IMR-90 (cell line): ENCODE data around the gene TADA1. TPM values are rescaled to one million over a fixed set of nuclear protein-coding genes. Genes with fewer than 3 reads are reported as not detected.

Source experiments
- ATAC-seq: fragments of 200-7000 bp; cut with Tn5 transposase; 2 replicates; pipeline ENCODE4 v1.9.1; 2020; ENCODE audit warnings: low read depth, mild to moderate bottlenecking, moderate library complexity
- BruUV-seq: library from RNA; stranded (reverse); fragments of 400-500 nt; replicated peaks from 2 replicates; lab custom pipeline; 2021; lab: Mats Ljungman, UMichigan
- CTCF ChIA-PET: fragments of 300-600 bp; formaldehyde crosslinking; extraction: SDS; loops from one replicate; lab custom pipeline; 2021; ENCODE audit warnings: antibody characterized with exemption; lab: Yijun Ruan, JAX
- POLR2A ChIA-PET: fragments of 300-600 bp; sonication (Branson Sonifier 250); formaldehyde crosslinking; loops from one replicate; lab custom pipeline; 2022; ENCODE audit warnings: antibody characterized with exemption; ENCODE audit not compliant: unreplicated experiment; lab: Charles Lee
- DNase-seq: peaks from one replicate; pipeline ENCODE4 v3.0.0; 2013
- H2AFZ ChIP-seq: replicated peaks from 2 replicates; pipeline ENCODE3; 2013; ENCODE audit warnings: low read length, mild to moderate bottlenecking; ENCODE audit not compliant: poor library complexity
- H2AK5ac ChIP-seq: 2 replicates; pipeline ENCODE4 v1.6.1; 2013; ENCODE audit warnings: low read depth, low read length, inconsistent platforms
- H2AK9ac ChIP-seq: replicated peaks from 2 replicates; pipeline ENCODE3; 2013; ENCODE audit warnings: mild to moderate bottlenecking, low read depth, low read length, moderate library complexity; ENCODE audit not compliant: poor library complexity
- H2BK120ac ChIP-seq: 2 replicates; pipeline ENCODE4 v1.6.1; 2013; ENCODE audit warnings: low read depth, low read length, inconsistent platforms
- H2BK15ac ChIP-seq: 3 replicates; pipeline ENCODE4 v1.6.1; 2013; ENCODE audit warnings: low read depth, low read length, inconsistent platforms
- H2BK20ac ChIP-seq: 2 replicates; pipeline ENCODE4 v1.6.1; 2013; ENCODE audit warnings: low read depth, mild to moderate bottlenecking, inconsistent platforms, low read length, moderate library complexity
- H2BK5ac ChIP-seq: 2 replicates; pipeline ENCODE4 v1.6.1; 2013; ENCODE audit warnings: mild to moderate bottlenecking, low read depth, low read length, inconsistent platforms; ENCODE audit not compliant: poor library complexity, severe bottlenecking
- H3K14ac ChIP-seq: replicated peaks from 2 replicates; pipeline ENCODE4 v1.6.1; 2013; ENCODE audit warnings: low read depth, low read length, inconsistent platforms
- H3K18ac ChIP-seq: 2 replicates; pipeline ENCODE4 v1.6.1; 2013; ENCODE audit warnings: low read depth, low read length, control low read depth
- H3K23ac ChIP-seq: 2 replicates; pipeline ENCODE4 v1.6.1; 2013; ENCODE audit warnings: low read depth, low read length, inconsistent platforms
- H3K27ac ChIP-seq: 2 replicates; pipeline ENCODE4 v1.5.1; 2013; ENCODE audit warnings: mild to moderate bottlenecking, control low read depth, low read length; ENCODE audit not compliant: insufficient read depth
- H3K27me3 ChIP-seq: 2 replicates; pipeline ENCODE4 v1.6.1; 2013; ENCODE audit warnings: low read length; ENCODE audit not compliant: control insufficient read depth, insufficient read depth
- H3K36me3 ChIP-seq: 2 replicates; pipeline ENCODE4 v1.6.1; 2013; ENCODE audit warnings: low read length, mixed read lengths; ENCODE audit not compliant: control insufficient read depth, insufficient read depth
- H3K4ac ChIP-seq: 2 replicates; pipeline ENCODE4 v1.6.1; 2013; ENCODE audit warnings: low read depth, low read length, inconsistent platforms
- H3K4me1 ChIP-seq: 2 replicates; pipeline ENCODE4 v1.6.1; 2013; ENCODE audit warnings: low read length, mixed read lengths; ENCODE audit not compliant: control insufficient read depth, insufficient read depth
- H3K4me2 ChIP-seq: 2 replicates; pipeline ENCODE4 v1.6.1; 2013; ENCODE audit warnings: low read depth, mild to moderate bottlenecking, control low read depth, low read length, moderate library complexity
- H3K4me3 ChIP-seq: 2 replicates; pipeline ENCODE4 v1.5.1; 2013; ENCODE audit warnings: low read depth, mild to moderate bottlenecking, control low read depth, low read length, moderate library complexity; ENCODE audit not compliant: insufficient read depth
- H3K56ac ChIP-seq: 2 replicates; pipeline ENCODE4 v1.6.1; 2013; ENCODE audit warnings: low read length, inconsistent platforms; ENCODE audit not compliant: insufficient read depth; ENCODE audit errors: extremely low read depth
- H3K79me1 ChIP-seq, 2 experiments: 2 replicates each; pipeline ENCODE4 v1.6.1; 2013; ENCODE audit warnings: low read length in 2 of 2, inconsistent platforms in 1 of 2, low read depth in 1 of 2
- H3K9ac ChIP-seq: 2 replicates; pipeline ENCODE4 v1.6.1; 2013; ENCODE audit warnings: low read depth, low read length, control low read depth
- H3K9me1 ChIP-seq: 2 replicates; pipeline ENCODE4 v1.6.1; 2013; ENCODE audit warnings: low read length, inconsistent platforms; ENCODE audit not compliant: insufficient read depth
- H3K9me3 ChIP-seq: 2 replicates; pipeline ENCODE4 v1.6.1; 2013; ENCODE audit warnings: low read length; ENCODE audit not compliant: control insufficient read depth, insufficient read depth
- H4K20me1 ChIP-seq: 2 replicates; pipeline ENCODE4 v1.6.1; 2013; ENCODE audit warnings: low read length, inconsistent platforms; ENCODE audit not compliant: insufficient read depth
- H4K5ac ChIP-seq: 2 replicates; pipeline ENCODE4 v1.6.1; 2013; ENCODE audit warnings: mild to moderate bottlenecking, low read depth, low read length, control low read depth
- H4K8ac ChIP-seq, 2 experiments: 2 replicates each; pipeline ENCODE4 v1.6.1; 2013; ENCODE audit warnings: low read depth in 2 of 2, low read length in 2 of 2, control low read depth in 1 of 2, inconsistent platforms in 1 of 2
- H4K91ac ChIP-seq: 2 replicates; pipeline ENCODE4 v1.6.1; 2013; ENCODE audit warnings: low read depth, low read length, inconsistent platforms; ENCODE audit not compliant: insufficient read depth
- BHLHE40 ChIP-seq: fragments of 150-350 bp; IDR thresholded peaks from 2 replicates; pipeline ENCODE4 v1.6.1; 2016; ENCODE audit warnings: mild to moderate bottlenecking, low read depth, low read length
- CHD1 ChIP-seq: IDR thresholded peaks from 2 replicates; pipeline ENCODE4 v1.6.1; 2012; ENCODE audit warnings: low read depth, low read length, improper control_type of control experiment
- FOS ChIP-seq: fragments of 150-350 bp; IDR thresholded peaks from 2 replicates; pipeline ENCODE4 v1.6.1; 2016; ENCODE audit warnings: low read depth, low read length
- MXI1 ChIP-seq: IDR thresholded peaks from 2 replicates; pipeline ENCODE4 v1.6.1; 2012; ENCODE audit warnings: low read depth, mild to moderate bottlenecking, low read length, moderate library complexity, borderline replicate concordance
- RAD21 ChIP-seq: IDR thresholded peaks from 2 replicates; pipeline ENCODE4 v1.6.1; 2012; ENCODE audit warnings: low read length, improper control_type of control experiment
- RCOR1 ChIP-seq: IDR thresholded peaks from 2 replicates; pipeline ENCODE4 v1.6.1; 2012; ENCODE audit warnings: mild to moderate bottlenecking, low read length, improper control_type of control experiment; ENCODE audit not compliant: insufficient replicate concordance
- WGBS, 2 experiments: methylation state at CpG; one replicate each; pipeline versions ENCODE4 v1.1.5 to v1.1.7; 2013; ENCODE audit warnings: missing lambda C conversion rate in 2 of 2; ENCODE audit not compliant: insufficient read length in 1 of 2; ENCODE audit errors: extremely low coverage in 2 of 2; 5-methylcytosine and 5-hydroxymethylcytosine counted together
- dilution Hi-C: fragments of 300-500 bp; cut with HindIII; formaldehyde crosslinking; loops from one replicate; pipeline ENCODE4 v1.14.3; 2018; ENCODE audit warnings: low sequenced_read_pairs; ENCODE audit not compliant: unreplicated experiment
- in situ Hi-C: fragments of 300-500 bp; cut with MboI; formaldehyde crosslinking; loops from 3 replicates; pipeline ENCODE4 v1.14.3; 2019; ENCODE audit warnings: low sequenced_read_pairs, inconsistent platforms, mixed read lengths
- intact Hi-C: fragments of 100-400 bp; cut with micrococcal nuclease; formaldehyde crosslinking; loops from 2 replicates; pipeline ENCODE4 v1.10.0; 2022
- polyA plus RNA-seq, 3 experiments: library from polyadenylated mRNA; depleted of rRNA; stranded (reverse); fragments of >200 nt; gene quantifications; 2 replicates each; pipeline ENCODE4 v1.2.3, GENCODE V29; 2012; ENCODE audit warnings: low replicate concordance in 1 of 3
- total RNA-seq: library from RNA; depleted of rRNA; stranded (reverse); fragments of >200 nt; gene quantifications from 2 replicates; pipeline ENCODE4 v1.2.3, GENCODE V29; 2012
- TF ChIP-seq, protein P1 (sequence below): fragments of 150-350 bp; IDR thresholded peaks from 2 replicates; pipeline ENCODE4 v1.6.1; 2017; ENCODE audit warnings: mild to moderate bottlenecking, antibody characterized with exemption, low read length, low read depth
- TF ChIP-seq, protein P2 (sequence below): fragments of 150-350 bp; IDR thresholded peaks from 2 replicates; pipeline ENCODE4 v1.6.1; 2016; ENCODE audit warnings: low read depth, mild to moderate bottlenecking, low read length, moderate library complexity, borderline replicate concordance

The TADA1 gene
- total and polyA plus RNA-seq, 2 of the 4 experiments (the other 2 are of a cell fraction), result 8.2 to 16.8 TPM

GRCh38 chr1:166888373-166889111 lies 12.5 kb upstream of the TADA1 start:
- H4K91ac ChIP-seq, result no peak overlapping the region
- BruUV-seq, result no TSS peak
- H3K4me3 ChIP-seq, result no peak overlapping the region
- H3K27ac ChIP-seq, result no peak overlapping the region
- in situ Hi-C loops (no loop called here), intact Hi-C loops (no loop called here), dilution Hi-C loops (no loop called here)
- H2BK15ac ChIP-seq, result no peak overlapping the region
- peaks cover 25% of the 10 kb centered on the region for H3K27me3 ChIP-seq
- H2AFZ ChIP-seq, result no peak overlapping the region
- H3K9me1 ChIP-seq, result no peaks in the 10 kb centered on the region; the same call in 1 of the 2 replicates
- H2AK5ac ChIP-seq, result no peak overlapping the region
- H2BK20ac ChIP-seq, result no peak overlapping the region
- no peaks in the 10 kb centered on the region for H4K20me1 ChIP-seq
- H3K79me1 ChIP-seq, result no peaks in the 10 kb centered on the region
- no peak overlapping the region for H3K9ac ChIP-seq
- H3K18ac ChIP-seq, result no peak overlapping the region
- H4K8ac ChIP-seq, result no peak overlapping the region
- no peak overlapping the region for H2BK120ac ChIP-seq
- CTCF ChIA-PET, result no interaction called here
- TF ChIP-seq, protein P1, sequence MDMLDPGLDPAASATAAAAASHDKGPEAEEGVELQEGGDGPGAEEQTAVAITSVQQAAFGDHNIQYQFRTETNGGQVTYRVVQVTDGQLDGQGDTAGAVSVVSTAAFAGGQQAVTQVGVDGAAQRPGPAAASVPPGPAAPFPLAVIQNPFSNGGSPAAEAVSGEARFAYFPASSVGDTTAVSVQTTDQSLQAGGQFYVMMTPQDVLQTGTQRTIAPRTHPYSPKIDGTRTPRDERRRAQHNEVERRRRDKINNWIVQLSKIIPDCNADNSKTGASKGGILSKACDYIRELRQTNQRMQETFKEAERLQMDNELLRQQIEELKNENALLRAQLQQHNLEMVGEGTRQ, result no peak
- TF ChIP-seq FOS, result no peak
- no peak for TF ChIP-seq CHD1
- TF ChIP-seq, protein P2, sequence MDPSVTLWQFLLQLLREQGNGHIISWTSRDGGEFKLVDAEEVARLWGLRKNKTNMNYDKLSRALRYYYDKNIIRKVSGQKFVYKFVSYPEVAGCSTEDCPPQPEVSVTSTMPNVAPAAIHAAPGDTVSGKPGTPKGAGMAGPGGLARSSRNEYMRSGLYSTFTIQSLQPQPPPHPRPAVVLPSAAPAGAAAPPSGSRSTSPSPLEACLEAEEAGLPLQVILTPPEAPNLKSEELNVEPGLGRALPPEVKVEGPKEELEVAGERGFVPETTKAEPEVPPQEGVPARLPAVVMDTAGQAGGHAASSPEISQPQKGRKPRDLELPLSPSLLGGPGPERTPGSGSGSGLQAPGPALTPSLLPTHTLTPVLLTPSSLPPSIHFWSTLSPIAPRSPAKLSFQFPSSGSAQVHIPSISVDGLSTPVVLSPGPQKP, result no peak
- no peak for TF ChIP-seq RCOR1
- TF ChIP-seq MXI1, result no peak
- no peak for TF ChIP-seq BHLHE40
- TF ChIP-seq RAD21, result no peak
- no peak overlapping the region for H3K14ac ChIP-seq
- H3K23ac ChIP-seq, result no peak overlapping the region
- H2AK9ac ChIP-seq, result no peak overlapping the region
- H2BK5ac ChIP-seq, result no peak overlapping the region
- ATAC-seq (no peak), DNase-seq (no peak)
- 80% methylated on average over 1 of the region's 4 CpGs; no CpG with 5 or more reads in 1 of the 2 experiments for WGBS, 2 experiments
- H3K9me3 ChIP-seq, result no peaks in the 10 kb centered on the region
- no peak overlapping the region for H3K4ac ChIP-seq
- no peak overlapping the region for H3K4me2 ChIP-seq
- H4K5ac ChIP-seq, result no peak overlapping the region
- no peaks in the 10 kb centered on the region for H3K4me1 ChIP-seq
- H3K36me3 ChIP-seq, result no peaks in the 10 kb centered on the region
- POLR2A ChIA-PET, result no interaction called here
- H3K56ac ChIP-seq, result no peak overlapping the region
